Transverse colon (tissue), 3 donors: ENCODE data around the gene FAM98C.

Experiments
- CTCF ChIP-seq, 5 experiments: fragments of 200-600 bp in 3 of 5; fragments of 450-650 bp in 2 of 5; sonication (generic) in 3 of 5; IDR thresholded peaks; 1 replicate in 2 of 5; 2 replicates in 3 of 5; pipeline ENCODE4 v1.5.1; 2016 to 2017; ENCODE audit warnings: antibody characterized with exemption in 5 of 5, inconsistent platforms in 3 of 5, mild to moderate bottlenecking in 2 of 5, moderate library complexity in 1 of 5
- POLR2A ChIP-seq: fragments of 450-650 bp; IDR thresholded peaks from one replicate; pipeline ENCODE4 v1.6.1; 2016; ENCODE audit warnings: antibody characterized with exemption, mild to moderate bottlenecking, moderate library complexity

- TF ChIP-seq CTCF (IDR thresholded peaks at IDR 0.05) (no peak), POLR2A (no peak)
These were observed 40.6 kb downstream of the FAM98C start for GRCh38 chr19:38443458-38443999.
